ENCODE results near the gene ZNF784.
"Not testable (repeated sequence)": the region's sequence is repeated elsewhere in the genome, so short reads cannot be mapped to it uniquely, and the experiment has no call there.

Gene ZNF784

DNA sequence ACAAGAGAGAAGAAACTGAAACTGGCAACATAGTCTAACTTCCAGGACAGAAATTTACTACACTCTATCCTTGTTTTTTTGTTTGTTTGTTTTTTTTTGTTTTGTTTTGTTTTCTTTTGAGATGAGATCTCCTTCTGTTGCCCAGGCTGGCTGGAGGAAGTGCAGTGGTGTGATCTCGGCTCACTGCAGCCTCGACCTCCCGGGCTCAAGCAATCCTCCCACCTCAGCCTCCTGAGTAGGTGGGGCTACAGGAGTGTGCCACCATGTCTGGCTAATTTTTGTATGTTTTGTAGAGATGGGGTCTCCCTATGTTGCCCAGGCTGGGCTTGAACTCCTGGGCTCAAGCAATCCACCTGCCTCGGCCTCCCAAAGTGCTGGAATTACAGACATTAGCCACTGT is 42.1 kb downstream of the ZNF784 start:
- not testable (repeated sequence) for DNase-seq

DNA sequence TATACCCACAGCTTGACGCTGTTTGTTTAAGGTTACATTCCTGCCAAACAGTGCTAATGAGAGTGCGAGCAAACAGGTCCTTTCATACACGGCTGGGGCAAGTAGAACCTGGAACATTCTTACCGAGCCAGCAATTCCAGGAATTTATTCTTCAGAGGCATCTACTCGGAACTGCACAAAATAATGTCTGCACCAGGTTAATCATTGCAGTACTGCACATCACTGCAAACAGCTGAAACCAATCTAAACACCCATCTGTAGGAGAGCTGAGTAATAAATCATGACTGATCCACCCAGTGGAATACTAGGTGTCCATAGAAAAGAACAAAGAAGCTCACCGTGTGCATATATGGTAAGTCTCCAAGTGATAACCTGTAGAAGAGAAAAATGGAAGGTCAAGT is 42.5 kb downstream of the ZNF784 start:
- DNase-seq, result no peak

DNA sequence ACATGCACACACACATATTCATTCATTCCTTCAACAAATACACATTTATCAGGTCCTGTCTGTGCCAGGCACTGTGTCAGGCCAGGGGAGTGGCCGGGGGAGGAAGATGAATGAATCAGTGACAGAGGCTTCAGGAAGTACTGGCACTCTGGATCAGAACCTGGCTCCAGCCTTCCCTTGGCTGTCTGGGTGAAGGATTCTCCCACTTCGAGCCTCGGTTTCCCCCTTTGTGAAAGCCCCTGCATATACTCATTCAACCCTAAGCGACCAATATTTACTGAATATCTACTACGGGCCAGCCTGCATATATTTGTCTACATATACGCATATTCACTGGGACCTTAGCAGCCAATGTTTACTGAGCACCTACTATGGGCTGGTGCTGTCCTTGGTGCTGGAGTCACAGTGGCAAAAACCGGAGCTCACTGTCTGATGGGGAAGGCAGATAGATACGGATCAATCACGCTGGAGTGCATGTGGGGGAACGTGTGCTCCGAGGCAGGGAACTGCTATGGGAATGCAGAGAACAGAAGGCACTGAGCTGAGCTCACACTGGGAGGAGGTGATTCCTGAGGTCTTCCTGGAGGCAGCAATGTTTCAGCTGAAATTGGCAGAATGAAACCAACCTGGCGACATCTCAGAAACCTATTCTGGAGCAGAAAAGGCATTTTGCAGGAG is 43.1 kb downstream of the ZNF784 start:
- DNase-seq, result no peak

DNA sequence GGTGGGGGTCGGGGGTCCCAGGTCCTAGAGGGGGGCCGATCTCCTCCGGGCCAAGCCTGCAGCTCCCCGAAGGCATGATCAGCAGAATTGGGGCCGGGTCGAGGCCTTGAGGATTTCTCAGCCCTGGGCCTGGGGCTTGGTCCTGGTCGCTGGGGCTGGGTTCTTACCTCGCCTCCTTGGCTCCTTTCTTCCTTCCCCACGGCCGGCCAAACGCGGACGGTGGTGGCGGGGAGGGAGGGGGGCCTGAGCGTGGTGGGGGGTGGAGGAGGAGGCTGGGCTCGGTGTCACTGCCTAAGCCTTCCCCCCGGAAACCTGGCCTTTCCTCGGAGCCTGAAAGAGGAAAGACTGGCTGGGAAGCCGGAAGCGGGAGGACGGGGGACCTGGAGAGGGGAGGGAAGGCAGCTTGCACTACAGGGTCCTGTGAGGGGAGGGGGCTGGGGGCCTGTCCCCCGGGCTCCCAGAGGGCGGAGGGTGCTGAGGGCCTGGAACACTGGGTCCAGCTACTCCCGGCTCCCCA is 43.7 kb downstream of the ZNF784 start, which contains the start of gene ZNF579:
Gene ZNF579, minus strand, starts transcription at position 221 of the 517 bp plus-strand sequence. CDS start 1,209 bp downstream, outside the sequence.
- DNase-seq, result peak; percentile 87

DNA sequence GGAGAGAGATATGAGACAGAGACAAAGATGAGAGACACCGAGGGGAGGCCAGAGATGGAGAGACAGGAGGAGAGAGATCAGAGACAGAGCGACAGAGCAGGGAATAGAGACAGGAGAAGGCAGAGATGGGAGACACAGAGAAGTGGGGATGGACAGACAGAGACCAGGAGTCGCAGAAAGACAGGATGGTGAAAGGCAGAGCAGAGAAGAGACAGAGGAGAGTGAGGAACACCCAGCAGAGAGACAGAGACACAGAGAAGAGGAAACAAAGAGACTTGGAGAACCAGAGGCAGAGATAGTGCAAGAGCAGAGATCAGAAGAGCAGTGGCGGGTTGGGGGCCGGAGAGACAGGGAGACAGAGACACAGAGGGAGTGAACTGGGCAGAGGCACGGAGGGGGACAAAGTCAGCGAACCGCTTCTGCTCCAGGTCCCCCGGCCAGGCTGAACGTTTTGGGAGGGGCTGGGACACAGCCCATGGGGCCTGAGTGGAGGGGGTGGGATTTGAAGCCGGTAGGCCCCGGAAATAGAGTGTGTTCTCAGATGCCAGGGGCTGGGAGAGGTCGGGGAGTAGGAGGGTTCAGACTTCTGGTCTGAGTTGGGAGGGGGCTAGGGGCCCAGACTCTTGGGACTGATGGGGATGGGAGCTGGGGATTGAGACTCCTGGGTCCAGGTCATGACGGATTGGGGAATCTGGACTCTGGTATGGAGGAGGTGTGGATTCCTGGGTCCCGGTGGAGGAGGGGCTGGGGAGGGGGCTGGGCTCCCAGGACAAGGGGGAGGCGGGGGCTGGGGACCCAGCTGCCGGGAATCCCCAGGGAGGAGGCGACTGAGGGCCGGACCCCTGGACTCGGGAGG is 44.4 kb downstream of the ZNF784 start:
- peak; percentile 28 for DNase-seq

DNA sequence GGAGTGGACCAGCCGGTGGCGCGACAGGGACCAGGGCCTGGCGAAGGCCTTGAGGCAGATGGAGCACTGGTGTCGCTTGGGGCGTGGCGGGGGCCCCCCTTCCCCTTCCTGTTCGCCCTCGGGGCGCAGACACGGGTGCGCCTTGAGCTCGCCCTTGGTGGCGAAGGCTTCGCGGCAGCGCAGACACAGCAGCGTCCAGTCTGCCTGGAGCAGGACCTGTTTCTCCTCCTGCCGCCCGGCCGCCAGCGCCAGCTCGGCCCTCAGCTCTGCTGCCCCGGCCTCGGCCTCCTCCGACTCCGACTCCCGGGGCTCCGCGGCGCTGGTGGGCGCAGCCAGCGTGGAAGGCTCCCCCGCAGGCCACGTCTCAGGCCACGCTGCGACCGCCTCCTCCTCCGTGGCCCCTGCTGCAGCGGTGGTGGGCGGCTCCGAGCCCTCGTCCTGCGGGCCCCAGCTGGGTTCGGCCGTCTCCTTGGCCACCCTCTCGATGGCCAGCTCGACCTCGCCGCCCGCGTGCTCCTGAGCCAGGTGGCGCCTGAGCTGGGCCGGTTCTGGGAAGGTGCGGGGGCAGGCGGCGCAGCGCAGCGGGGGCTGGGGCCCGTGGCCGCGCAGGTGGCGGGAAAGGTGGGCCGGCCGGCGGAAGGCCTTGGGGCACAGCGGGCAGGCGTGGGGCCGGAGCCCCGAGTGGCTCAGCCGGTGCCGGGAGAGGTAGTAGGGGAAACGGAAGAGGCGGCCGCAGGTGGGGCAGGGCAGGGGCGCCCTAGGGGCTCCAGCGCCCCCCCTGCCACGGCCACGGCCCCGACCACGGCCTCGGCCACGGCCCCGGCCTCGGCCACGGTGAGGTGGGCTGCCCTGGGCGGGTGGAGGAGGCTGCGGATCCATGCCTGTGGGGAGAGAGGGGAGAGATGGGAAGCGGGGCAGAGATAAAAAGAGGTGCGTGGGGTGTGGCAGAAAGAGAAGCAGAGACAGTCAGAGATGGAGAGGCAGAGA is 45.3 kb downstream of the ZNF784 start:
- no peak for DNase-seq

DNA sequence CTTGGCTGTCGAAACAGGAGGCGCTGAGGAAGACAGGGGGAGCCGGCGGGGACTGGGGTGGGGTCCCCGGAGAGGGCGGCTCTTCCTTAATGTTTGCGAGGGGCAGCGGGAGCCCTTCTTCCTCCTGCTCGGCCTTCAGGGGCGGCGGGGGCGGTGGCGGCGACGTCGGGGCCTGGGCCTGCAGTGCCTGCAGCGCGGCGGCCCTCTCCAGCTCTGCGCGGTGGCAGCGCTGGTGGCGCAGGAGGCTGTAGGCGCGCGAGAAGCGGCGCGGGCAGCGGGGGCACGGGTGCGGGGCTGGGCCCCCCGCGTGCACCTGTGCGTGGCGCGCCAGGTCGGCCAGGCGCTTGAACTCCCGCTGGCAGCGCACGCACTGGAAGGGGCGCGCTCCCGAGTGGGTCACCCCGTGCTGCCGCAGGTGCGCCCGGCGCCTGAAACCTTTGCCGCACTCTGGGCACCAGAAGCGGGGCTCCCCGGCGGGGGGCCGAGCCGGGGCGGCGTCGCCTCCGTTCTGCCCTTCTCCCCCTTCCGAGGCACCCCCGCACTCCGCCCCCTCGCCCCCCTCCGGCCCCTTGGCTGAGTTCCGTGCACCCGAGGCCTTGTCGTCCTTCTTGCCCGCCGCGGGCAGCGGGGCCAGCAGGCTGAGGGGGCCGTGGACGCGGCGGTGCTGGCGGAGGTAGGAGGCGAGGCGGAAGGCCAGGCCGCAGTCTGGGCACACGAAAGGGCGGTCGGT is 46.2 kb downstream of the ZNF784 start:
- DNase-seq, result no peak

DNA sequence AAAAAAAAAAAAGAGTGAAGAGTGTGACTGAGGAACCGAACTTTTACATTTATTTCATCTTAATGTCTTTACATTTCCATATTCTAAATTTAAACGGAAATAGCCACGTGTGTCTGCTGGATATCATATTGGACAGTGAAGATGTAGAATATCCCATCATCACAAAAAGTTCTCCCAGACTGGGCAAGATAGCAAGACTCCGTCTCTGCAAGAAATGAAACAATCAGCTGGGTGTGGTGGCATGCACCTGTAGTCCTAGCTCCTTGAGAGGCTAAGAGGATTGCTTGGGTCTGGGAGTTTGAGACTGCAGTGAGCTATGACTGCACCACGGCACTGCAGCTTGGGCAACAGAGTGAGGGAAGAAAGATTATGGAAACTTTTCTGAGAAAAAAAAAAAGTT is 47.6 kb downstream of the ZNF784 start:
- no peak for DNase-seq

DNA sequence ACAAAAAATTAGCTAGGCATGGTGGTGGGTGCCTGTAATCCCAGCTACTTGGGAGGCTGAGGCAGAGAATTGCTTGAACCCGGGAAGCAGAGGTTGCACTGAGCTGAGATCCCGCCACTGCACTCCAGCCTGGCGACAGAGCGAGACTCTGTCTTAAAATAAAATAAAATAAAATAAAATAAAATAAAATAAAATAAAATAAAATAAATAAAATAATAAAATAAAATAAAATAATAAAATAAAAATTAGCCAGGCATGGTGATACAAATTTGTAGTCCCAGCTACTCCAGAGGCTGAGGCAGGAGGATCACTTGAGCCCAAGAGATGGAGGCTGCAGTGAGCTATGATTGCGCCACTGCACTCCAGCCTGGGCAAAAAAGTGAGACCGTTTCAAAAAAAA is 50.4 kb downstream of the ZNF784 start:
- DNase-seq, result not testable (repeated sequence)

Measured in retina (tissue), 1 donor.